Kidney epithelial cell (primary cell): Measurements from ENCODE around the gene TPST1. TPM values are rescaled to one million over a fixed set of nuclear protein-coding genes. Genes with fewer than 3 reads are reported as not detected.

Source experiments
- DNase-seq: peaks from one replicate; pipeline ENCODE4 v3.0.0-alpha.2; 2010; ENCODE audit warnings: low read depth
- H3K27me3 ChIP-seq: 2 replicates; pipeline ENCODE4 v1.6.0; 2011; ENCODE audit warnings: low read length; ENCODE audit not compliant: control insufficient read depth, insufficient read depth
- H3K36me3 ChIP-seq: 2 replicates; pipeline ENCODE4 v1.5.1; 2011; ENCODE audit warnings: low read length; ENCODE audit not compliant: control insufficient read depth, insufficient read depth
- H3K4me3 ChIP-seq: 2 replicates; pipeline ENCODE4 v1.5.1; 2011; ENCODE audit warnings: low read depth, mild to moderate bottlenecking, control low read depth, low read length
- total RNA-seq: library from RNA; depleted of rRNA; stranded (reverse); fragments of >200 nt; gene quantifications from 2 replicates; pipeline ENCODE4 v1.2.3, GENCODE V29; 2015
- TF ChIP-seq, protein P1 (sequence below): IDR thresholded peaks from 2 replicates; pipeline ENCODE4 v1.5.1; 2011; ENCODE audit warnings: mild to moderate bottlenecking, moderate library complexity, low read length, control low read depth, inconsistent platforms; ENCODE audit not compliant: insufficient read depth, poor library complexity, severe bottlenecking

The TPST1 gene
- total RNA-seq, 1 donor from 2014 or later: 42.9 TPM

DNA sequence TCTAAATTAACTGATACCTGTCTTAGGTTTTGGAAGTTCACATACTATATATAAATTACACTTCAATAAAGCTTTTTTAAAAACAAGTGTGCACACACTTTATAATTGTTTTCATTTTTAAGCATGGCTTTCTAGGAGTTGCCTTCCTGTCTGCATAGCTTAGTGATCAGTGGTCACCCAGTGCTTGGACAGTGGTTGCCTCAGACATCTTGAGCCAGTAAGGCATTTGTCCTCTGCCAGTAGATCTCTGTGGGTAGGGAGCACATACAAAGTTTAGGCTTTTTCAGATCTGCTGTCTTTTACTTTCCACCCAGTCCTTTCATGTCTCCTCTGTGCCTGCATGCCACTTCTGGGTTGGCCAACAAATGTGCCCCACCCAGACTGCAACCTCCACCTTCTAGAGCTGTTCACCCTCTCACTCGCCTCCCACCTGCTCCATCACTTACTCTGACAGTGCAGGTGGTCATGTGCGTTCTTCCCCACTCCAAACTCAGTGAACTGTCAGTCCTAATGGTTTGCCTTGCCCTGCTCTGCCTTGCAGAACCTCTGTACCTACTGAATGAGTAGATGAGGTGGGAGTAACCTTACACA is 31.7 kb downstream of the TPST1 start:
- Histone ChIP-seq H3K27me3 (no peaks in the 10 kb centered on the region), H3K4me3 (no peak overlapping the region), H3K36me3 (no peaks in the 10 kb centered on the region)
- no peak for DNase-seq
- TF ChIP-seq, protein P1, sequence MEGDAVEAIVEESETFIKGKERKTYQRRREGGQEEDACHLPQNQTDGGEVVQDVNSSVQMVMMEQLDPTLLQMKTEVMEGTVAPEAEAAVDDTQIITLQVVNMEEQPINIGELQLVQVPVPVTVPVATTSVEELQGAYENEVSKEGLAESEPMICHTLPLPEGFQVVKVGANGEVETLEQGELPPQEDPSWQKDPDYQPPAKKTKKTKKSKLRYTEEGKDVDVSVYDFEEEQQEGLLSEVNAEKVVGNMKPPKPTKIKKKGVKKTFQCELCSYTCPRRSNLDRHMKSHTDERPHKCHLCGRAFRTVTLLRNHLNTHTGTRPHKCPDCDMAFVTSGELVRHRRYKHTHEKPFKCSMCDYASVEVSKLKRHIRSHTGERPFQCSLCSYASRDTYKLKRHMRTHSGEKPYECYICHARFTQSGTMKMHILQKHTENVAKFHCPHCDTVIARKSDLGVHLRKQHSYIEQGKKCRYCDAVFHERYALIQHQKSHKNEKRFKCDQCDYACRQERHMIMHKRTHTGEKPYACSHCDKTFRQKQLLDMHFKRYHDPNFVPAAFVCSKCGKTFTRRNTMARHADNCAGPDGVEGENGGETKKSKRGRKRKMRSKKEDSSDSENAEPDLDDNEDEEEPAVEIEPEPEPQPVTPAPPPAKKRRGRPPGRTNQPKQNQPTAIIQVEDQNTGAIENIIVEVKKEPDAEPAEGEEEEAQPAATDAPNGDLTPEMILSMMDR: no peak

DNA sequence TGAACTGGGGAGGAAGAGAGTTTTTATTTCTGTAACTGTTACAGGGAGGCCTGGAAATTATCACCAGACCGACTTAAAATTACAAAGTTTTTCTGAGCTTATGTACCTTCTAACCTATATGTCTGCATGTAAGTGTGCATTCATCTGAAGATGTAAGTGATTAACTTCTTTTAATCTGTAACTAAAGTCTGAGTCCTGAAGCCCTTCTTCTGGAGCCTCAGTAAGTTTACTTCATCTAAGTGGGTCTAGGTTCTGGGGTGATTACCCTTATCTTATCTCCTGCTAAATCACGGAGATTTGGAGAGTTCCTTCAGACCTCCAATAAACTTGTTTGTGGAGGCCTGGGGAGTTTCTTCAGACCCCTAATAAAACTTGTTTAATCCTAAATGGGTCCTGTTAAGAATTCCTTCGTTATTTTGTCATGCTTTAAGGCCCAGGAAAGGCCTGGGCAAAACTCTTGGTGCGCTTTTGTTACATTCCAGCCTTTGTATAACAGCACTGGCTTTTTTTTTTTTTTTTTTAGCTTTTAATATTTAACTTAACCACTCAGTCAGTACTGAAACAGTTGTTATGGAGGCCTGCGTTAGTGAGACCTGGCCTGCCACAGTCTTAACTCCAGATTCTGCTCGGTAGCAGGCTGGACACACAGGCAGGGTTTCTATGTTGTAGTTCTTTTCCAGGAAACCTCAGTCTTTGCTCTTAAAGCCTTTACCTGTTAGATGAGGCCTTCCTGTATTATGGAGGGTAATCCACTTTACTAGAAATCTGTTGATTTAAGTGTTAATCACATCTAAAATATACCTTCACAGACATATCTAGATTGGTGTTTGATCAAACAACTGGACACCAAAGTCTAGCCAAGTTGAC is 33.0 kb downstream of the TPST1 start:
- Histone ChIP-seq H3K4me3 (no peak overlapping the region), H3K27me3 (no peaks in the 10 kb centered on the region), H3K36me3 (no peaks in the 10 kb centered on the region)
- TF ChIP-seq, protein P1: no peak
- DNase-seq: peak; percentile 41

DNA sequence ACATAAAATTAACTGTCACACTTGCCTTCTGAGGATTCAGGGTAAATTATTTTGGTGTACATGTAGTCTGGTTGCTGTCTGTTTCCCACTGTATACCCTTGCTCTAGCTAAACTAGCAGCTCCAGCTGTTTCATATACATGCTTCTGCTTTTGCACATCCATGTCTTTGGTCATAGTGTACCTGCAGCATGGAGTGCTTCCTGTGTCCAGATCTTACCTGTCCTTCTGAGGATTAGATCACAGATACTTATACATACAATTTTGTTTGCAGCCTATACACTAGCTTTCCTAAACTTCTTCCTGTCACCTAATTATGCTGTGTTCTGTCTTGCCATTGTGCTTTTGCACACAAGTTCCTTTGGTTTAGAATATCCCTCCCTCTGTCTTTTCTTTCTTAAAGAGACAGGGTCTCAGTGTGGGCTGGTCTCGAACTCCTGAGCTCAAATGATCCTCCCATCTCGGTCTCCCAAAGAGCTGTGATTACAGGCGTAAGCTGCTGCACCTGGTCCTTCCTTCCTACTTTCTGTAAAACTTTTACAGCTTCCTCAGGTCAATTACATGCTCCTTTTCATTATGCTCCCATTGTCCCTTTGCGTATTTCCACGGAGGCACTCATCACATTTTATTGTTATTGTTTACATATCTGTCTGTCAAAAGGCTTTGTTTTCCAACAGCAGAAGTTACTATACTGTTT is 33.8 kb downstream of the TPST1 start:
- no peak overlapping the region for H3K4me3 ChIP-seq
- H3K36me3 ChIP-seq: no peaks in the 10 kb centered on the region
- TF ChIP-seq, protein P1: no peak
- no peaks in the 10 kb centered on the region for H3K27me3 ChIP-seq
- no peak for DNase-seq

DNA sequence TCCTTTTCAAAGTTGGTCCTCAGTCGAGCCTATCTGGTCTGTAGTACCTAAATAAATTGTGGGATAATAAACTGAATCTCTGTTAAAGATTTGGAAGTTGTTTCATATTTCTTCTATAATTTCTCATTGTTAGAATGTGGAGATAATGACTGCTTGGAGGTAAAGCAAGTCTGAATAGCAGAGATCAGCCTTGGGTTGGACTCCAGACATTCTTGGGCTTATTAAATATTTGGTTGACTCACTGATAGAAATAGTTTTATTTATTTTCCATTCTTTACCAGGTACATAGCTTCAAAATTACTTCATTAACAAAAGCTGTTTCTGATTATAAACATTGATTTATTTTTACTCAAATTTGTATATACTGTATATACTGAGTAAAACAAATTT is 34.3 kb downstream of the TPST1 start:
- no peaks in the 10 kb centered on the region for H3K36me3 ChIP-seq
- H3K4me3 ChIP-seq: no peak overlapping the region
- no peaks in the 10 kb centered on the region for H3K27me3 ChIP-seq
- DNase-seq: no peak
- TF ChIP-seq, protein P1: no peak

DNA sequence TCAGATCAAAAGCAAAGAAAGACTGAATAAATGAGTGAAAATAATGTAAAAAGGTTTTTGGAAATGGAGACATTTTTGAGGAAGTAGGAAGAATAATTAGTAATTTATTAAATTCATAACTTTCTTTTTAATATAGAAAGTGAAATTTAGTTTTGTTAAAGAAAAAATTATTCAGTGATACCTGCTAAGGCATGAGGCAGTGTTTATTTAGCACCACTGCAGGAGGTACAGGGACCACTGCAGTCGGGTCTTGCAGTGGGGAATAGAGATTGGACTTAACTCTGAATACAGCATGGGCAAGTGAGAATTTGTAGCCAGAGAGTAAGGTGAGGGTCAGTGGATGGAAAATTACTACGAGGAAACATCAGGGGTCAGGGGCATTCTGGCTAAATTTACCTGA is 39.9 kb downstream of the TPST1 start:
- DNase-seq: no peak
- TF ChIP-seq, protein P1: no peak
- H3K4me3 ChIP-seq: no peak overlapping the region
- peaks cover 1% of the 10 kb centered on the region for H3K36me3 ChIP-seq
- no peaks in the 10 kb centered on the region for H3K27me3 ChIP-seq
